ENCODE data around the gene QPCT.
A peak's percentile ranks its signal among the peaks of the same experiment; 100 is the strongest.
"Not testable (repeated sequence)": the region's sequence is repeated elsewhere in the genome, so short reads cannot be mapped to it uniquely, and the experiment has no call there.

The QPCT gene

DNA sequence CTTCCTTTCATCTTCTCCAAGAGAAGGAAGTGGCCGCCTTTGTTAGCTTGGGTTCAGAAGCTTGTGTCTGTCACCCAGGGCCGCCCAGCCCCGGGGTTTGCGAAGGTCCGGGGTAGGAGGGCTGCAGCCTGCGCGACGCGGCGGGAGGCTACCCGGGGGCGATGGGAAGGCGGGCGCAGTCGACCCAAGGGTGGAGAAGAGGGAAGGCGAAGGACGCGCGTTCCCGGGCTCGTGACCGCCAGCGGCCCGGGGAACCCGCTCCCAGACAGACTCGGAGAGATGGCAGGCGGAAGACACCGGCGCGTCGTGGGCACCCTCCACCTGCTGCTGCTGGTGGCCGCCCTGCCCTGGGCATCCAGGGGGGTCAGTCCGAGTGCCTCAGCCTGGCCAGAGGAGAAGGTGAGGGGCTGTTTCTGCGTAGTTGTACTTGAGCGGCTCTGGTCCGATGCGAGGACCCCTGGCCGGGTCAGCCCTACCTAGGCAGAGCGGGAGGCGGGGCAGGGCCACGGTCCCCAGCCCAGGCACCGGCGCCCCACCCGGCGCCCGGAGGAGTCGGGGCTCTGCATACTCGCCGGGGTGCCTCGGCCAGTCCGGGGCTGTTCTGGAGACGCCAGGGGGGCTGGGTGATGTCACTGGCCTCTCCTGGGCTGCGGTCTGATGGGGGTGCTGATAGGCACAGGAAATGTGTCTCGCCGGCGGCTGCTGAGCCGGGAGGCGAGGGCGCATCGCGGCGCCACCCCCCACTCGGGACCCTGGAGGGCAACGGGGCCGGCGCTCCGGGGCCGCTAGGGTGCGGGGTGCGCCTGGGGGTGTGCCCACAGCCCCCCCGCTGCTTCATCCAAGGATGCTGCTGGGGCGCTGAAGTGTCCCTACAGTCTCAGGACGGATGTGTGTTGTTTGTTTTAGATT, at the start of gene QPCT:
QPCT (plus strand) TSS at position 178 of the 909 bp plus-strand sequence; CDS start at position 280, 102 bp downstream.
- DNase-seq: peak; percentile 22

DNA sequence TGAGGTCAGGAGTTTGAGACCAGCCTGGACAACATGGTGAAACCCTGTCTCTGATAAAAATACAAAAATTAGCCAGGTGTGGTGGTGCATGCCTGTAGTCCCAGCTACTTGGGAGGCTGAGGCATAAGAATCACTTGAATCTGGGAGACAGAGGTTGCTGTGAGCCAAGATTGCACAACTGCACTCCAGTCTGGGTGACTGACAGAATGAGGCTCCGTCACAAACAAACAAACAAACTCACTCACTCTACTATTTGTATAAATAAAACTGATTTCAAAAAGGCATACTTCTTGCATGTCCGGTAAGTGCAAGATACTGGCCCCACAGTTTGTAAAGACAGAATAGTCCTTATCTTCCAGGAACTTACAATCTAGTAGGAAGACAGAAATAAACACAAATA, 49.6 kb upstream of the QPCT start:
- not testable (repeated sequence) for DNase-seq

DNA sequence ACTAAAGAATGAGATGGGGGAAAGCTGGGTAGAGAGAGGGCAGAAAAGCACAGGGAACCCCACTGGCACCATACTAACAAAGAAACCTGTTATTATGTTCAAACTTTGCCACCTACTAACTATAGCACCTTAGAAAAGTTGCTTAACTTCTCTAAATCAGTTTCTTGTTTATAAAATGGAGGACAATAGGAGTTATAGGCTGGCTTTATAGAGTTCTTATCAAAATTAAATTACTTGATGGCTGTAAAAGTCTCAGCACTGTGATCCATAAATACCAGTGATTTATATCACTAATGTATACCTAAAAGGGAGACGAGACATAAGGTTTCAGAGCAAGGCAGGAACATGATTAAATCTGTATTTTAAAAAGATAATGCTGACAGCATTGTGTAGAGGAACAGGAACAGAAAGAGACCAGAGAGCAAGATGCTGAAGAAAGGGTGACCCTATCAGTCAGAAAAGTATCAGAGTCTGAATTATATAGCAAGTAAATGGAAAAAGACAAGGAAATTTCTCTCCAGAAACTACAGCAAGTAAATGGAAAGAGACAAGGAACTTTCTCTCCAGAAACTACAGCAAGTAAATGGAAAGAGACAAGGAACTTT, 48.9 kb upstream of the QPCT start:
- no peak for DNase-seq

DNA sequence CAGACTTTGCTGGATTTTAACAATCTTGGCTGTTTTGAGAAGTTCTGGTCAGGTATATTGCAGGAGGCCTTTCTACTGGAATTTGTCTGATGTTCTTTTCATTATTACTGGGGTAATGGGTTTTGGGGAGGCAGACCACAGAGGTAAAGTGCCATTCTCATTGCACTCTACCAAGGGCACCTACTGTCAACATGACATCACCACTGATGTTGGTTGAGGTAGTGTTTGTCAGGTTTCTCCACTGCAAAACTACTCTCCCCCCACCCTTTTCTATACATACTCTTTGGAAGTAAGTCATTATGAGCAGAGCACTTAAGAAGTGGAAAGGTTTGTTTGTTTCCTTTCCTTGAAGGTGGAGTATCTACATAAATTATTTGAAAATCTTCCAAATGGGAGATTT, 46.8 kb upstream of the QPCT start:
- no peak for DNase-seq

DNA sequence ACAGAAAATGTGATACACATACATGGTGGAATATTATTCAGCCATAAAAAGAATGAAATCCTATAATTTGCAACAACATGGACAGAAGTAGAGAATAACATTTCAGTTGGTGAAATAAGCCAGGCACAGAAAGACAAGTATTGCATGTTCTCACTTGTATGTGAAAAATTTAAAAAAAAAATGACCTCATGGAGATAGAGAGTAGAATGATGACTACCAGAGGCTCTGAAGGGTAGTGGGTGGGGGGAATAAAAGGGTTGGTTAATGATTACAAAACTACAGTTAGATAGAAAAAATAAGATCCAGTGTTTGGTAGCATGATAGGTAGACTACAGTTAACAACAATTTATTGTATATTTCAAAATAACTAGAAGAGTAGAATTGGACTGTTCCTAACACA, 44.3 kb upstream of the QPCT start:
- DNase-seq: no peak

DNA sequence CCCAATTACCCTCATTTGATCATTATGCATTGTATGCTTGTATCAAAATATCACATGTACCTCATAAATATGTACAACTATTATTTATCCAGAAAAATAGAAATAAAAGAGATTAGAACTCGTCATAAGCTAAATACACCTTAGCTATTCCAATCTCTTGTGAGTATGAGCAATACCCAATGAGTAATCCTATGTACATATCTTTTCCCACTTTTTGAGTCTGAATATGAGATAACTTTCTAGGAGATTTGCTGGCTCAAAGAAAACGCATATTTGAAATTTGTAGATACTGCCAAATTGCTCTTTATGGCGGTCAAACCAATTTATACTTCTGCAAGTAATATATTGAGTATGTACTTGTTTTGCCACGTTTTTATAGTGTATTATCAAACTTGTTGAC, 43.9 kb upstream of the QPCT start:
- no peak for DNase-seq

DNA sequence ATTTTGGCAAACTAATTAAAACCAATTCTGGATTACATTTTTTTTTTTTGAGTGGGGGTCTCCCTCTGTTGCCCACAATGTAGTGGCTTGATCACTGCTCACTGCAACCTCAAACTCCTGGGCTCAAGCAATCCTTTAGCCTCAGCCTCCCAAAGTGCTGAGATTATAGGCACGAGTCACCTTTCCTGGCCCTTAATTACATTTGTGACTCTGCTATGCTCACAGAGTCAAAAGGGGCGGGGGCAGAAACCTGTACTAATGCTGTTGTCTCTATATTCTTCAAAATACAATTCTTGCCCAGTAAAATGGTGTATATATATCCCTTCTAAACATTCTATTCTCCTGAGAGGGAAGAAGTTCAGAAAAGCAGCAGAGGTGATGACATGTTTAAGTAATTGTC, 43.0 kb upstream of the QPCT start:
- DNase-seq: no peak

DNA sequence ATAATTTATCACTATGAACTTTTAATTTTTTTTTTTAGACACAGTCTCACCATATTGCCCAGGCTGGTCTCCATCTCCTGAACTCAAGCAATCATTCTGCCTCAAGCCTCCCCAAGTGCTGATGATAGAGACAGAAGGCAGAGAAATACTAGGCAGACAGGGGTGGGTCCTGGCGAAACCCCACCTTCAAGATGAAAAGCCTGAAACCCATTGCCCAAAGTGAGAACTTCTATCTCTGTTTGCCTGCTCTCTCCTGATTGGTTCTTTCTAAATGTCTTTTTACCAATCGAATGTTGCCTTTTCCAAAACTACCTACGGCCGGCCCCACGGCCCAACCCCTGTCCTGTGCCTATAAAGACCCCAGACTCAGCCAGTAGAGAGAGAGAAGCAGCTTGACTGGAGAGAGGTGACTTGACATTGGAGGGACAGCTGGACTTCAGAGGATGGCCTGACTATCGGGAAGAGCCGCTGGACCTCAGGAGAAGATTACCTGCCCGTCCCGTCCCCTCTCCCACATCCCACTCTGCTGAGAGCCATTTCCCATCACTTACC, 41.7 kb upstream of the QPCT start:
- no peak for DNase-seq

DNA sequence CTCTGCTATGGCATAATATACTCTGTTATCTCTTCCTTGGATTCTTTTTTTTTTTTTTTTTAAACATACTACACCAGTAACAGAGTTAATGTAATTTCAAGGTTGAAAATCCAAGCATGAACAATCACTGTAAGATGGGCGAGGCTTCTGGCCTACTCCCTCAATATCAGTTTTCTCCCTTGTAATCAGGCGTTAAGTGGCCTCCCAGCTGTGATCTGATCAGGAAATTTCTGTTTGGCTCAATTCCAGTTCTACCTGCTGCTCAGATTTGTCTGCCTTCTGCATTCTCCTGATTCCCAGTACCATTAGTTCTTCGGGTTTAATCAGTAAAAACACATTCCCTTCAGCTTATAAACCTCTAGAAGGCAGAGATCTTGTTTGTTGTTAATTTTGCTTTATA, 38.4 kb upstream of the QPCT start:
- peak; percentile 41 for DNase-seq

DNA sequence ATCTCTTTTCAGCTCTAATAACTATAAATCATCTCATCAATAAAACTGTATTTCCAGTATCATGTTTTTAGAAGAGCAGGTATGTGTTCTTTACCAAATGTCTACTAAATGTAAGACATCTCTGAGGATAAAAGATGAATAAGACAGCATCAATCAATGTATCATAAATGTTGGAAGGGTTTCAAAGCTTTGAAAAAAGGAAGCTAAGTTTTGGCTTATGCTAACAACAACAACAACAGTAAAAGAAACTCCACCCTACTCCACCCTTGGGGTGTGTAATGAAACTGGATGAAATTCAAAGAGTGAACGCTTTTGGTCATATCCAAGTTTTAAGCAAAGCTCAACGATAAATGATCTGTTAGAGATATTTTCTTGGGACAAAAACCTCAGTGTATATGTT, 36.9 kb upstream of the QPCT start:
- DNase-seq: no peak

DNA sequence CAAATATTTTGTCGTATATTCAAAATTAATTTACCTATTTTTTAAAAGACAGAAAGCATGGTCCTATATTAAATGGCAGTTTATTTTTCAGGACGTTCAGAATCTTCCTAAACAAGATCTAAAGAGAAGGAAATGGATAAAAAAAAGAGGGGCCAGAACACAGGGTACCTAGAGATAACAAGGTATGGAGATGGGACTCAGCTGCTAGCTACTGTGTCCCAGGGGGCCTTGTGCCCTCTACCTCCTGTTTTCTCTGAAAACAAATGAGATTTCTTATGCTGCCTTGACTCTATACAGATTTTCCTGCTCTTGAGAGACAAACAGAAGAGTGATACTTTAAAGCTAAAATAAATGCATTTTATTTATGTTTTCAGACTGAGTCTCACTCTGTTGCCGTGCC, 29.1 kb upstream of the QPCT start:
- no peak for DNase-seq

DNA sequence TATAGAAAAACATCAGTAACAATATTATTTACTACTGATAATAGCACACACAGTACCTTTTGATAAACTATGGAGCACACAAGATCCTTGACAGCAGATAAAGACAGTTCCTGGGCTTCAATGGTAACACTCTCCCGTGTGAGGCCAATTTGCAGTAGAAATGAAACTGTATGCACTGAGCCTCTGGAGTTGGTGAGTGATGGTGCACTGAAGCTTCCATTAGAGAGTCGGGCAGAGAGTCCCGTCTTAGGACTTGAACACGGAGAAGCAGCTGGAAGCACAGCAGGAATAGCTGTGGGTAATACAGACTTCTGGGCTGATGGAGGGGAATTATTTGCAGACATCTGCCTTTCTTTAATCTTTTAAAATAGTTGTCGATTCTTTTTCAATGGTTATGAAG, 28.2 kb upstream of the QPCT start:
- no peak for DNase-seq

DNA sequence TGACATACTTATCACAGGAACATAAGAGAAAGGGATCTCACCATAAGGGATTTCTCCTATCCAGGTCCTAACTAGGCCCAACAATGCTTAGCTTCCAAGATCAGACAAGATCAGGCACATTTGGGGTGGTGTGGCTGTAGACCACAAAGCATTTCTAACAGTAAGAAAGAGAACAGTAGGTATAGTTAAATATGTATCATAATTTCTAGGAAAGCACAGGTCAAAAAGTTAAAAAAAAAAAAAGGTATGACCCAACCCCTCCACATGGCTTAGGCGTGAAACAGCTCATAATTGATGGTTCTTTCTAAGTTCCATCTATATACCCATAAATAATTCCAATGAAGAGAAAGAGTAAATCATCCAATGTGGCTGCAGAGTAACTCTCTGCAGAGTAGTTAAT, 26.7 kb upstream of the QPCT start:
- DNase-seq: no peak

DNA sequence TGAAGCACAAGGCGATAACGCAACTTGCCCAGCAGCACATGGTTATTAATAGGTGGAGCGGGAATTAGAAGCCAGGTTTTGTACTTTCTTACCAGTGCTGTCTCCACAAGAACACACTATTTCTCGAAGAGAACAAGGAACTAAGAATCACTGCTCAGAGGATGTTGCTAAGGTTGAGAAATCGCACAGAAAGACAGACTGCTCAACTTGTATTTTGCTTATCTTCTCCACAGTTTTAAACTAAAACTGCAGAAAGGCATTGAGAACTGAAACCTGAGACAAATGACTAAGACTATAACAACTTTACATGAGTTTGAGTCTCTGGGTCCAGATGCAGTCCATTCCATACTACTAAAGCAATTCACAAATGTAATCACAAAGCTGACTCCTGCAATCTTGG, 26.0 kb upstream of the QPCT start:
- no peak for DNase-seq

DNA sequence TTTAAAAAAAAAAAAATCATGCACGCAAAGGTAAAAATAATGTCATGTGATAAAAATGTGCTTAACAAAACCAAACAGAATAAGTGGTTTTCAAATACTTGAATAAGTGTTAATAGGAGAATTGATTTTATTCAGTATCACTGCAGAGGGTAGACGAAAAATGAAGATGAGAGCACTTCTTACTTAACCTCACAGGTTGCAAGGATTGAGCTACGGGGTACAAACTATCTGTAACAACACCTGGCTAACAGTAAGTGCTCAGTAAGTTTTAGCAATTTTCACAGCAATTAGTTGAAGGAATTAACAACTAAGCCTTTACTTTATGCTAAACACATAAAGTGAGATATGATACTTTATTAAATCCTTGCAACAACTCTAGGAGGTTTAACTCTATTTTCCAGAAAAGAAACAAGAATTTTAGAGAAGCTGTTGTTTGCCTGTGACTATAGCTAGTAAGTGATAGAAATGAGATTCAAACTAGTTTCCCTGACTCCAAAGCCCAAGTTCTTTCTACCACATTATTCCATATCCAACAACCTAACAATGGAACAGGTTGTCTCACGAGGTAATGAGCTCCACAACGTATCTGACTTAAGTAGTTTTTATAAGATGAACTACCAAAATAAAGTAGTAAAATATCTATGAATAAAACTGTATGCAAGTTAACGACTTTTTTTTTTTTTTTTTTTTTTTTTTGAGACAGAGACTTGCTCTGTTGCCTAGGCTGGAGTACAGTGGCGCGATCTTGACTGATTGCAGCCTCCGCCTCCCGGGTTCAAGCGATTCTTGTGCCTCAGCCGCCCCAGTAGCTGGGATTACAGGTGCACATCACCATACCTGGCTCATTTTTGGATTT, 24.4 kb upstream of the QPCT start:
- DNase-seq: no peak

DNA sequence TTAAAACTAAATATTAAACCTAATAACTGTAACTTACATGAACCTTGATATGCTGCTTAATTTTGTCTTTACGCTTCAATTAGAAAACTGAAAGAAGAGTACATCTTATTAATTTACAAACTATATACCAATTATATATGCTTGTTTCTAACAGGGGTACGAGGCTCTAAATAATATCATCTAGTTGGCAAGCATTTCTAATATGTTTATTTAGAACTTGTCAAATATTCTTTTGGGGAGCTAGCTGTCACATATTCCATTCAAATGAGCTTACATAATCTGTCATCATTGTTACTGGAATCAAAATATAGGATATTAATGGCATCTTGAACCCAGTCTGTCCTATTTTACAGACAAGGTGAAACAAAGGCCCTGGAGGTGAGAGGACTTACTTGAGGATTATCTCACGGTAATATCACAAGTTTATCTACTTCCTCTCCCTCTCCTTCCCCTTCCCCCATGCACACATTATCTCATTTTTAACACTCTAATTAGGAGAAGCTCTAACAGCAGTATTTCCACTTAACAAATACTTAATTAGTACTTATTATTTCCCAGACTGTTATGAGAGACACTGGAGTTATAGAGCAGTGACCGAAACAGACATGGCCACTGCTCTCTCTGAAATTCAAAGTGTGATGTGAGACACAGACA, 23.3 kb upstream of the QPCT start:
- DNase-seq: no peak

DNA sequence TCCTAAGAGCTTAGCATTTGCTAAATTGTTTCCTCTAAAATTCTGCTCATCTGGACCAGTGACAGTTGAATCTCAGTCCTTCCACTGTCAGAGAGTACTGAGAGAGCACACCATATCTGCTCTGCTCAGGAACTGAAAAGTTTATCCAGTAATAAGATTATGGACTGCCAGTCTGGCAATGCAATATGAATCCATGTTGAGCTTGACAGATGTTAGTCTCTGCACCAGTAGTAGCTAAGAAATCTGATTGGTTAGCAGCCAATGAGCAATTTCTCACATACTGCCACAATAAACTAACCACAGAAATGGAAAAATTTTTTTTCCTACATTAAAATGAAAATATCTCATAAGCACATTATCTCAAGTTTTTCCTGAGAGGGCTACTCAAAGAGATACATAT, 22.1 kb upstream of the QPCT start:
- DNase-seq: no peak

DNA sequence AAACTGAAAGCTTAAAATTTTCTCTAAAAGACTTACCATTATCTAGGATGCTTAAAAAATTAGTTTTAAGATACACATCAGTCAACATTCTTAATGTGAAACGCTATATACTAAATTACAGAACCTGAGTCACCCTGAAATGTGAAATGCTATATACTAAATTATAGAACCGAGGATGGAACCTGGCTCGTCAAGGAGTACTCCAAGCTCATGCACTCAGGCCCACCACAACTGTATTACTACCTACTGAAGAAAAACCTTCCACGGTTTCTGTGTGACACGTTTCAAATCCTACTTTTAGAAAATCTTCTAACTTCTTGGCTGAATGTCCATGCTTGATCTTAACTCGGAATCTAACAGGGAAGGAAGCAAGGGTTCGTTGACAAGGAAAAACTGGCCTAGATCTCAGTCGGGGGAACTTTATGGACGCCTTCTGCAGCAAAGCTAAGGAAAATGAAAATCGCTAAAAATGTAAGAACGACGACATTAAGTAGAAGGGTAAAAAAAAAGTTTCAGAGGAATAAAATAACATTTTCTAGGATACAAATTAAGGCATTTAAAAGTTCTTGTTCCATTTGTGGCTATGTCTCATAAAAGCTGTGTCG, 21.2 kb upstream of the QPCT start:
- no peak for DNase-seq

DNA sequence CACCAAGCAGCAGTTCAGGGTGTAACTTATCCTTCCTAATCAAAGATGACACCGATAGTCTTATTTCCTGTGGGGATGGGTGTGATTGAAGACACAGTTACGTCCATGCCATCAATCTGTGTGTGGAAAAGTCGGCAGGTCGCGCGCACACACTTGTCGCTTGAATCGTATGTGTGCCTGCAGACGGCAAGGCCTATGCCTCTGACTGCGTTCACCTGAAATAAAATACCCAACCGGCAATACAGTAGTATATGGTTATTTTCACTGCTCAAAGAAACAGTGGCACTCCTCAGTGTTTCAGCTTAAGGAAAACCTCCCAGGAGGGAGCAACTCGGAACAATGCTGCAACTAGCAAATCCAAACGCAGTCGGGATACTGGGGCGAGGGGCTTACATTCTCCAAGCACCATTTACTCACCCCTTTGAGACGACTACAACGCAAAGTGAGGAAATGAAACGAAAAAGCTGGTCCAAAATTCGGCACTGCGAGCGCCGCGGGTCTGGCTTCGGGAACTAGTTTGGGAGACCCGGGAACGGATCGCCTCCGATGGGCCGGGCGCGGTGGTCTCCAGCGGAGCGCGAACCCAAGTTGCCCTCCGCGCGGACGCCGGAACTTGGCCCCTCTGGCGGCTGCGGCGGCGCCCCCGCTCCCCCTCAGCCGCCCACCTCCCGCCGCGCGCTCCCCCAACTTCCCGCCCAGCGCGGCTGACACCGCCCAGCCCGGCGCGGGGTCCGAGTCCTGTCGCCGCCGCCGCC, 20.5 kb upstream of the QPCT start:
- DNase-seq: peak; percentile 43

DNA sequence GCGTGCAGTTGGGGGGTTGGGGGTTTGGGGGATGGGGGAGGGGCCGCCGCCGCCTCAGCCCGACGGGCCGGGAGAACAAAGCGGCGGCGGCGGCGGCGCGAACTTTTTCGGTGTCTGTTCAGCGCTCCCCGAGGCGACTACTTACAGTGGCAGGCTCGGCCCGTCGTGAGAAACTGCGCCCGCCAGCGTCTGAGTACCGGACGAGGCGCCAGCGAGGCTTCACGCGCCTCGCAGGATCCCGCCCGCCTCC, 20.0 kb upstream of the QPCT start:
- DNase-seq: peak; percentile 79

DNA sequence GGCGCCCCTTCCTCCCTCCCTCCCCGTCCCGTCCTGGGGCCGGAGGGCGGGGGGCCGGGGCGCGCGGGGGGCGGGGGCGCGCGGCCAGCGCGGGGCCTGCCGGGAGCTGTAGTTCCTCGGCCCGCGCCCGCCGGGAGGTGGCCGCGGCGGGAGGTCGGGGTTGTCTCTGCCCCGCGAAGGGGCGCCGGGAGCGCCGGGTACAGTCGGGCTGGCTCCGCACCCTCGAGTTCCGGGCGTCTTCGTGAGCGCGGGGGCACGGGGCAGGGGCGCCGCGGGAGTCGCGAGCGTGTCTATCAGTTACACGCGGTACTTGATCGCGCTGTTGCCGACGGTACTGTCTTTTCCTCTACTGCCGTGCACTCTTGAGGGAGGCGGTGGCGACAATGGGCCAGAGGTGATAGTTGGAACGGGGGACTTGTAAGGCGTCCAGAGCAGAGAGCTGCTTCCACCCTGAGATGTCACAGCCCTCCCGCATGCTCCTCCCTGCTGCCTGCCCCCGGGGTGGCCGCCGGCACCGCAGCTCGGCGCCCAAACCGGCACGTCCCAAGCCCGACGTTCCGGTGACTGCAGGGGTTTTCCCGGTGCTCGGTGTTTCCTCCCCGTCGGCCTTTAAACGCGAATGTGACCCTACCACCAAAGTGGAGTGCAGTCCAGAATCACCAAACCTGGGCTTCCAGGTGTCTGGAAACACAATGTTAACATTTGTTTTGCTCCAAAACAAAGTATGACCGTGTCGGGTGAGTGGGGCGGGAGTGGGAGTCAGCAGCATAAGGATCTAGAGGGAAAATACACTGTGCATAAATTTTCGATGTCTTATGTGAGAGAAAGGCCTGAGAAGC, 19.4 kb upstream of the QPCT start, which contains the start of gene PRKD3:
PRKD3 (minus strand) TSS at position 48 of the 839 bp plus-strand sequence. CDS start 8,309 bp downstream, outside the sequence.
- DNase-seq: peak; percentile 79
